Mesenchymal stem cell (in vitro differentiated cells and primary cell): ENCODE data around the gene MACROD1.
"Not testable (repeated sequence)": the region's sequence is repeated elsewhere in the genome, so short reads cannot be mapped to it uniquely, and the experiment has no call there.

Experiments used
- DNase-seq: peaks from one replicate; pipeline ENCODE4 v3.0.0-alpha.2; 2013
- H2AFZ ChIP-seq: one replicate; pipeline ENCODE4 v1.6.1; 2013; ENCODE audit warnings: low read depth, mild to moderate bottlenecking, control low read depth, inconsistent platforms, low read length, moderate library complexity
- H2AK5ac ChIP-seq: 2 replicates; pipeline ENCODE4 v1.6.1; 2013; ENCODE audit warnings: low read length, moderate library complexity, mild to moderate bottlenecking, inconsistent platforms; ENCODE audit not compliant: severe bottlenecking
- H2BK120ac ChIP-seq: one replicate; pipeline ENCODE4 v1.6.1; 2013; ENCODE audit warnings: low read depth, mild to moderate bottlenecking, inconsistent platforms, low read length, moderate library complexity
- H2BK12ac ChIP-seq, 2 experiments: one replicate each; pipeline ENCODE4 v1.6.1; 2013; ENCODE audit warnings: inconsistent platforms in 2 of 2, low read length in 2 of 2, mild to moderate bottlenecking in 2 of 2, moderate library complexity in 2 of 2, control low read depth in 1 of 2
- H2BK15ac ChIP-seq: one replicate; pipeline ENCODE4 v1.6.1; 2013; ENCODE audit warnings: mild to moderate bottlenecking, low read depth, inconsistent platforms; ENCODE audit not compliant: poor library complexity, severe bottlenecking
- H2BK5ac ChIP-seq: 2 replicates; pipeline ENCODE4 v1.6.1; 2013; ENCODE audit warnings: low read depth, mild to moderate bottlenecking, low read length, control low read depth, inconsistent platforms; ENCODE audit not compliant: poor library complexity, severe bottlenecking
- H3K14ac ChIP-seq, 2 experiments: one replicate each; pipeline ENCODE4 v1.6.1; 2013; ENCODE audit warnings: inconsistent platforms in 2 of 2, low read length in 2 of 2, control low read depth in 1 of 2, mild to moderate bottlenecking in 1 of 2, moderate library complexity in 1 of 2
- H3K18ac ChIP-seq, 2 experiments: one replicate each; pipeline ENCODE4 v1.6.1; 2013; ENCODE audit warnings: inconsistent platforms in 2 of 2, low read length in 2 of 2, control low read depth in 1 of 2, low read depth in 1 of 2, mild to moderate bottlenecking in 1 of 2
- H3K23ac ChIP-seq, 2 experiments: one replicate each; pipeline ENCODE4 v1.6.1; 2013; ENCODE audit warnings: inconsistent platforms in 2 of 2, low read length in 2 of 2, mild to moderate bottlenecking in 2 of 2, moderate library complexity in 2 of 2, control low read depth in 1 of 2
- H3K27ac ChIP-seq: 2 replicates; pipeline ENCODE4 v1.5.1; 2013; ENCODE audit warnings: mild to moderate bottlenecking, moderate library complexity, low read length, control low read depth, inconsistent platforms; ENCODE audit not compliant: poor library complexity, severe bottlenecking
- H3K27me3 ChIP-seq, 2 experiments: 2 replicates each; pipeline versions ENCODE4 v1.6.1 to v1.7.0; 2013; ENCODE audit warnings: low read length in 2 of 2, mild to moderate bottlenecking in 2 of 2, moderate library complexity in 2 of 2, control low read depth in 1 of 2, inconsistent platforms in 1 of 2; ENCODE audit not compliant: control insufficient read depth in 1 of 2, insufficient read depth in 1 of 2
- H3K36me3 ChIP-seq, 2 experiments: 2 replicates each; pipeline versions ENCODE4 v1.6.1 to v1.7.0; 2013; ENCODE audit warnings: low read length in 2 of 2, control low read depth in 1 of 2, inconsistent platforms in 1 of 2, low read depth in 1 of 2, mild to moderate bottlenecking in 1 of 2; ENCODE audit not compliant: insufficient read depth in 2 of 2, control insufficient read depth in 1 of 2
- H3K4ac ChIP-seq, 2 experiments: one replicate each; pipeline ENCODE4 v1.6.1; 2013; ENCODE audit warnings: inconsistent platforms in 2 of 2, low read length in 2 of 2, mild to moderate bottlenecking in 2 of 2, moderate library complexity in 2 of 2, control low read depth in 1 of 2, low read depth in 1 of 2
- H3K4me1 ChIP-seq: 2 replicates; pipeline ENCODE4 v1.6.1; 2013; ENCODE audit warnings: low read depth, low read length, control low read depth; ENCODE audit not compliant: control insufficient read depth, insufficient read depth
- H3K4me2 ChIP-seq: 2 replicates; pipeline ENCODE4 v1.6.1; 2013; ENCODE audit warnings: low read length, mild to moderate bottlenecking, inconsistent platforms; ENCODE audit not compliant: poor library complexity, severe bottlenecking
- H3K4me3 ChIP-seq, 2 experiments: 2 replicates each; pipeline versions ENCODE4 v1.5.1 to v1.7.0; 2013; ENCODE audit warnings: low read length in 2 of 2, mild to moderate bottlenecking in 2 of 2, control low read depth in 1 of 2, low read depth in 1 of 2; ENCODE audit not compliant: insufficient read depth in 1 of 2
- H3K79me1 ChIP-seq: replicated peaks from 2 replicates; pipeline ENCODE4 v1.6.1; 2013; ENCODE audit warnings: mild to moderate bottlenecking, control low read depth, low read length, inconsistent platforms; ENCODE audit not compliant: poor library complexity, severe bottlenecking
- H3K9ac ChIP-seq: 2 replicates; pipeline ENCODE4 v1.7.0; 2013; ENCODE audit warnings: mild to moderate bottlenecking, low read length, moderate library complexity
- H3K9me3 ChIP-seq: 2 replicates; pipeline ENCODE4 v1.7.0; 2013; ENCODE audit warnings: mild to moderate bottlenecking, low read length; ENCODE audit not compliant: control insufficient read depth
- H4K8ac ChIP-seq: one replicate; pipeline ENCODE4 v1.6.1; 2013; ENCODE audit warnings: inconsistent platforms, mild to moderate bottlenecking, low read length, moderate library complexity
- H4K91ac ChIP-seq: one replicate; pipeline ENCODE4 v1.6.1; 2013; ENCODE audit warnings: mild to moderate bottlenecking, low read length, inconsistent platforms
- WGBS: methylation state at CpG from one replicate; pipeline ENCODE4 v1.1.7; 2013; ENCODE audit warnings: mixed read lengths; 5-methylcytosine and 5-hydroxymethylcytosine counted together

MACROD1 gene

GRCh38 chr11:64047373-64047772 lies 118.5 kb downstream of the MACROD1 start:
- H3K4me2 ChIP-seq, H2AFZ ChIP-seq, H3K27ac ChIP-seq, H3K23ac ChIP-seq, H4K8ac ChIP-seq, H3K79me1 ChIP-seq, H2BK12ac ChIP-seq, H2AK5ac ChIP-seq, H2BK5ac ChIP-seq, H3K18ac ChIP-seq, H4K91ac ChIP-seq, H3K4me3 ChIP-seq, H3K9ac ChIP-seq, H3K36me3 ChIP-seq, H3K4ac ChIP-seq, H3K4me1 ChIP-seq, H2BK15ac ChIP-seq, H3K14ac ChIP-seq, DNase-seq, H3K9me3 ChIP-seq, H2BK120ac ChIP-seq: not testable (repeated sequence)
- peaks cover 5 to 13% of the 10 kb centered on the region in 2 experiments for H3K27me3 ChIP-seq
- WGBS: 93% methylated on average over 6 of the region's 8 CpGs

- H2BK120ac ChIP-seq: no peak overlapping the region
- peaks cover 9 to 14% of the 10 kb centered on the region in 2 experiments for H3K27me3 ChIP-seq
- 91% methylated on average over 2 of the region's 2 CpGs for WGBS
- no peak overlapping the region for H2BK5ac ChIP-seq
- H3K36me3 ChIP-seq: no peaks in the 10 kb centered on the region
- H3K4me1 ChIP-seq: peaks cover 4% of the 10 kb centered on the region
- H3K4me3 ChIP-seq: no peak overlapping the region
- H3K14ac ChIP-seq: no peak overlapping the region
- H4K91ac ChIP-seq: no peak overlapping the region
- no peak overlapping the region for H2BK15ac ChIP-seq
- H2BK12ac ChIP-seq: no peak overlapping the region
- H3K79me1 ChIP-seq: no peaks in the 10 kb centered on the region
- H4K8ac ChIP-seq: no peak overlapping the region
- H2AK5ac ChIP-seq: no peak overlapping the region
- H3K18ac ChIP-seq: no peak overlapping the region
- H3K9ac ChIP-seq: no peak overlapping the region
- peak overlapping the region in 1 of 2 experiments; percentile 27 for H3K23ac ChIP-seq
- no peak for DNase-seq
- H2AFZ ChIP-seq: no peak overlapping the region
- no peak overlapping the region for H3K4me2 ChIP-seq
- no peak overlapping the region for H3K4ac ChIP-seq
- H3K27ac ChIP-seq: no peak overlapping the region
- no peaks in the 10 kb centered on the region for H3K9me3 ChIP-seq
These were observed 120.2 kb downstream of the MACROD1 start for GRCh38 chr11:64045700-64046099.

GRCh38 chr11:64044730-64045393 lies 121.1 kb downstream of the MACROD1 start:
- peaks cover 4% of the 10 kb centered on the region for H3K4me1 ChIP-seq
- H3K18ac ChIP-seq: no peak overlapping the region
- no peak overlapping the region for H2AFZ ChIP-seq
- H3K27me3 ChIP-seq: peaks cover 9 to 23% of the 10 kb centered on the region in 2 experiments
- H3K36me3 ChIP-seq: no peaks in the 10 kb centered on the region
- H3K14ac ChIP-seq: no peak overlapping the region
- no peak overlapping the region for H2BK5ac ChIP-seq
- H3K9me3 ChIP-seq: no peaks in the 10 kb centered on the region
- no peak overlapping the region for H3K4me2 ChIP-seq
- H2BK12ac ChIP-seq: no peak overlapping the region
- H3K23ac ChIP-seq: no peak overlapping the region
- H4K91ac ChIP-seq: no peak overlapping the region
- H4K8ac ChIP-seq: no peak overlapping the region
- H3K4me3 ChIP-seq: no peak overlapping the region
- H3K4ac ChIP-seq: no peak overlapping the region
- no peak overlapping the region for H3K27ac ChIP-seq
- H2AK5ac ChIP-seq: no peak overlapping the region
- no peak overlapping the region for H3K9ac ChIP-seq
- 81% methylated on average over 17 of the region's 18 CpGs for WGBS
- no peak for DNase-seq
- H3K79me1 ChIP-seq: no peaks in the 10 kb centered on the region
- no peak overlapping the region for H2BK120ac ChIP-seq
- H2BK15ac ChIP-seq: no peak overlapping the region

GRCh38 chr11:64043545-64043944 lies 122.4 kb downstream of the MACROD1 start:
- Histone ChIP-seq H2BK5ac (no peak overlapping the region), H3K36me3 (no peaks in the 10 kb centered on the region), H3K14ac (no peak overlapping the region), H2BK15ac (no peak overlapping the region), H3K4ac (no peak overlapping the region), H3K9ac (no peak overlapping the region), H4K8ac (no peak overlapping the region), H3K79me1 (no peaks in the 10 kb centered on the region), H2BK120ac (no peak overlapping the region), H3K4me1 (peaks cover 4% of the 10 kb centered on the region), H3K23ac (no peak overlapping the region), H4K91ac (no peak overlapping the region), H3K18ac (no peak overlapping the region), H2AFZ (no peak overlapping the region), H3K9me3 (no peaks in the 10 kb centered on the region), H2BK12ac (no peak overlapping the region), H2AK5ac (no peak overlapping the region), H3K4me2 (no peak overlapping the region), H3K27ac (no peak overlapping the region), H3K4me3 (no peak overlapping the region), H3K27me3 (peaks cover 9 to 35% of the 10 kb centered on the region in 2 experiments)
- DNase-seq: no peak
- WGBS: 99% methylated on average over 4 of the region's 5 CpGs
